OCI-LY7 (cell line): ENCODE results near the gene EFCAB7. TPM values are rescaled to one million over a fixed set of nuclear protein-coding genes. Genes with fewer than 3 reads are reported as not detected.

Source experiments
- BruUV-seq: library from RNA; stranded (reverse); fragments of 400-500 nt; replicated peaks from 2 replicates; lab custom pipeline; 2021; lab: Mats Ljungman, UMichigan
- CTCF ChIA-PET: fragments of 300-600 bp; sonication (Branson Sonifier 250); formaldehyde crosslinking; loops from one replicate; lab custom pipeline; 2022; ENCODE audit warnings: antibody characterized with exemption; ENCODE audit not compliant: unreplicated experiment; lab: Charles Lee
- POLR2A ChIA-PET: fragments of 300-600 bp; sonication (Branson Sonifier 250); formaldehyde crosslinking; loops from one replicate; lab custom pipeline; 2022; ENCODE audit warnings: antibody characterized with exemption; lab: Charles Lee
- DNase-seq: peaks from one replicate; pipeline ENCODE4 v3.0.0-alpha.2; 2015; ENCODE audit warnings: low spot score
- H2AFZ ChIP-seq: fragments of 200-600 bp; sonication (generic), shearing (Covaris generic); 2 replicates; pipeline ENCODE4 v1.6.1; 2014; ENCODE audit warnings: mild to moderate bottlenecking, antibody characterized with exemption, low read length, moderate library complexity
- H3K27ac ChIP-seq: fragments of 200-600 bp; sonication (generic); 2 replicates; pipeline ENCODE4 v1.5.1; 2014; ENCODE audit warnings: mixed run types, low read depth, mild to moderate bottlenecking, moderate library complexity, low read length, inconsistent platforms; ENCODE audit not compliant: poor library complexity, severe bottlenecking
- H3K36me3 ChIP-seq: fragments of 200-600 bp; sonication (generic); 2 replicates; pipeline ENCODE4 v1.6.1; 2014; ENCODE audit warnings: mild to moderate bottlenecking, antibody characterized with exemption, low read length, moderate library complexity, mixed read lengths; ENCODE audit not compliant: insufficient read depth
- H3K4me1 ChIP-seq: fragments of 200-600 bp; sonication (generic); 2 replicates; pipeline ENCODE4 v1.5.1; 2014; ENCODE audit warnings: mild to moderate bottlenecking, low read length; ENCODE audit not compliant: insufficient read depth, poor library complexity, severe bottlenecking
- H3K4me2 ChIP-seq: fragments of 200-600 bp; sonication (generic); 2 replicates; pipeline ENCODE4 v1.6.1; 2014; ENCODE audit warnings: mild to moderate bottlenecking, low read length
- H3K4me3 ChIP-seq: fragments of 200-600 bp; sonication (generic); 2 replicates; pipeline ENCODE4 v1.5.1; 2014; ENCODE audit warnings: mild to moderate bottlenecking, low read depth, low read length; ENCODE audit not compliant: poor library complexity, severe bottlenecking
- H3K79me2 ChIP-seq: fragments of 200-600 bp; sonication (generic); 2 replicates; pipeline ENCODE4 v1.6.1; 2016; ENCODE audit warnings: low read depth, mild to moderate bottlenecking, low read length, moderate library complexity, mixed read lengths; ENCODE audit not compliant: insufficient read depth
- H3K9me2 ChIP-seq: fragments of 200-600 bp; sonication (generic); 2 replicates; pipeline ENCODE4 v1.6.1; 2016; ENCODE audit warnings: mild to moderate bottlenecking, low read length, mixed read lengths; ENCODE audit not compliant: insufficient read depth
- H3K9me3 ChIP-seq: fragments of 200-600 bp; sonication (generic); 2 replicates; pipeline ENCODE4 v1.6.1; 2014; ENCODE audit warnings: mild to moderate bottlenecking, mixed run types, low read length, mixed read lengths
- H4K20me1 ChIP-seq: fragments of 200-600 bp; sonication (generic); 2 replicates; pipeline ENCODE4 v1.6.1; 2014; ENCODE audit warnings: mild to moderate bottlenecking, antibody characterized with exemption, low read length, moderate library complexity, mixed read lengths; ENCODE audit not compliant: insufficient read depth
- CTCF ChIP-seq: fragments of 200-600 bp; sonication (generic); conservative IDR thresholded peaks from 2 replicates; pipeline ENCODE4 v1.5.1; 2014; ENCODE audit warnings: mild to moderate bottlenecking, antibody characterized with exemption, low read length, moderate library complexity, mixed read lengths
- EZH2phosphoT487 ChIP-seq: fragments of 200-600 bp; sonication (generic); IDR thresholded peaks from 2 replicates; pipeline ENCODE4 v1.6.1; 2018; ENCODE audit warnings: low read depth, borderline replicate concordance, mild to moderate bottlenecking, mixed run types, antibody characterized with exemption, low read length, moderate library complexity, mixed read lengths
- intact Hi-C: fragments of 100-400 bp; cut with micrococcal nuclease; formaldehyde crosslinking; loops from one replicate; pipeline ENCODE4 v1.10.0; 2022; ENCODE audit not compliant: unreplicated experiment
- total RNA-seq, 2 experiments: library from RNA; depleted of rRNA in 1 of 2; stranded (reverse); fragments of >200 nt in 1 of 2; shearing (Covaris generic) in 1 of 2; gene quantifications; 2 replicates each; pipeline ENCODE4 v1.2.3, GENCODE V29; 2014 to 2022

Gene EFCAB7
- total RNA-seq, 2 experiments from 2014 or later = 10.5 to 11.8 TPM

- Histone ChIP-seq H3K9me3 (no peaks in the 10 kb centered on the region), H3K4me2 (peak overlapping the region; percentile 88), H3K4me3 (peak overlapping the region; percentile 94), H3K9me2 (no peaks in the 10 kb centered on the region), H2AFZ (peak overlapping the region; percentile 87), H3K27ac (peak overlapping the region; percentile 76), H3K4me1 (peaks cover 11% of the 10 kb centered on the region), H3K36me3 (no peaks in the 10 kb centered on the region), H4K20me1 (no peaks in the 10 kb centered on the region), H3K79me2 (peaks cover 10% of the 10 kb centered on the region; the same call in 1 of the 2 replicates)
- intact Hi-C loops = loop anchor here (1.0 to 10.0 kb wide), 3 partner anchors 71 to 231 kb away; partner anchors contain the start of genes ALG6, EFCAB7 and ITGB3BP
- no TSS peak for BruUV-seq
- TF ChIP-seq CTCF (no peak), EZH2phosphoT487 (no peak)
- ChIA-PET CTCF (no interaction called here), POLR2A (interaction anchor here (0.7 kb wide), 1 partner anchor 241 kb away, joined by 3 read pairs; no protein-coding TSS in a partner anchor)
- peak; percentile 86 for DNase-seq
Observed at GRCh38 chr1:63593886-63594605, 70.7 kb downstream of the EFCAB7 start.

DNA sequence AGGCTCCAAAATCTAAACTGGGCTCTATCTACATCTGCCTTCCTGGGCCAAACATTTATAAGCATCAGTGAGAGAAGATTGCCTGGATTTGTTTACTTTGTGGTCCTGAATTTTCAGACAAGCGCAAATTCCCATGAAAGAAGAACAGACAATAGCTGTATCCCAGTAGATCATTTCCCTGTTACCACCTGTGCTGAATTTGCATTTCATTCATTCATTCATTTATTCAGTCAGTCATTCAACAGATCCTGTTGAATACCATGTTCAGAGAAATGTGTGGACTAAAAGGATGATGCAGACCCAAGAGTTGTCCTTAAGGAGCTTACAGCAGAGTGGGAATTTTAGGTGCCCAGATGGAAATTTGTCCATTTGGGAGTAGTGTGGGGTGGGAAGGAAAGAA is 72.1 kb downstream of the EFCAB7 start:
- H3K9me2 ChIP-seq = no peaks in the 10 kb centered on the region
- DNase-seq = no peak
- CTCF ChIA-PET = no interaction called here
- no TSS peak for BruUV-seq
- no peak overlapping the region for H2AFZ ChIP-seq
- peaks cover 11% of the 10 kb centered on the region for H3K4me1 ChIP-seq
- H3K27ac ChIP-seq = no peak overlapping the region
- intact Hi-C loops = loop anchor here (10.0 kb wide), 1 partner anchor 229 kb away; no protein-coding TSS in a partner anchor
- H4K20me1 ChIP-seq = no peaks in the 10 kb centered on the region
- H3K4me2 ChIP-seq = no peak overlapping the region
- no peaks in the 10 kb centered on the region for H3K36me3 ChIP-seq
- no peak for TF ChIP-seq CTCF
- TF ChIP-seq EZH2phosphoT487 = no peak
- no peaks in the 10 kb centered on the region for H3K9me3 ChIP-seq
- H3K79me2 ChIP-seq = peaks cover 10% of the 10 kb centered on the region; the same call in 1 of the 2 replicates
- POLR2A ChIA-PET = interaction anchor here (0.8 to 1.2 kb wide), 2 partner anchors 12 to 72 kb away, joined by 3 to 4 read pairs; partner anchors contain the start of genes EFCAB7 and ITGB3BP
- H3K4me3 ChIP-seq = no peak overlapping the region

- Histone ChIP-seq H3K79me2 (peaks cover 10% of the 10 kb centered on the region; the same call in 1 of the 2 replicates), H3K4me3 (no peak overlapping the region), H3K4me1 (no peaks in the 10 kb centered on the region), H3K9me3 (no peaks in the 10 kb centered on the region), H3K36me3 (no peaks in the 10 kb centered on the region), H3K4me2 (no peak overlapping the region), H3K27ac (no peak overlapping the region), H4K20me1 (no peaks in the 10 kb centered on the region), H2AFZ (no peak overlapping the region), H3K9me2 (no peaks in the 10 kb centered on the region)
- no TSS peak for BruUV-seq
- intact Hi-C loops = loop anchor here (10.0 kb wide), 1 partner anchor 225 kb away; no protein-coding TSS in a partner anchor
- no peak for TF ChIP-seq CTCF
- no peak for TF ChIP-seq EZH2phosphoT487
- ChIA-PET POLR2A (interaction anchor here (0.9 kb wide), 1 partner anchor 26 kb away, joined by 3 read pairs; no protein-coding TSS in a partner anchor), CTCF (no interaction called here)
- no peak for DNase-seq
Observed at GRCh38 chr1:63599799-63600198, 76.5 kb downstream of the EFCAB7 start.
